Measurements from ENCODE around the gene SSU72.

GRCh38 chr1:1539310-1540089 lies 35.2 kb downstream of the SSU72 start:
- TF ChIP-seq CTCF (IDR thresholded peaks at IDR 0.05) (no peak), POLR2A (IDR thresholded peaks at IDR 0.05) (no peak)
